LNCaP clone FGC (cell line): ENCODE measurements around the gene RNF214.

Experiments used
- DNase-seq: peaks from one replicate; pipeline ENCODE4 v3.0.0-alpha.2; 2011; ENCODE audit warnings: low read depth
- H3K4me3 ChIP-seq: 2 replicates; pipeline ENCODE4 v1.5.1; 2011; ENCODE audit warnings: mild to moderate bottlenecking, low read depth, low read length, control low read depth
- TF ChIP-seq, protein P1 (sequence below): IDR thresholded peaks from 2 replicates; pipeline ENCODE4 v1.5.1; 2012; ENCODE audit warnings: mild to moderate bottlenecking; ENCODE audit not compliant: control insufficient read depth, insufficient read depth; ENCODE audit errors: extremely low read depth

The RNF214 gene

DNA sequence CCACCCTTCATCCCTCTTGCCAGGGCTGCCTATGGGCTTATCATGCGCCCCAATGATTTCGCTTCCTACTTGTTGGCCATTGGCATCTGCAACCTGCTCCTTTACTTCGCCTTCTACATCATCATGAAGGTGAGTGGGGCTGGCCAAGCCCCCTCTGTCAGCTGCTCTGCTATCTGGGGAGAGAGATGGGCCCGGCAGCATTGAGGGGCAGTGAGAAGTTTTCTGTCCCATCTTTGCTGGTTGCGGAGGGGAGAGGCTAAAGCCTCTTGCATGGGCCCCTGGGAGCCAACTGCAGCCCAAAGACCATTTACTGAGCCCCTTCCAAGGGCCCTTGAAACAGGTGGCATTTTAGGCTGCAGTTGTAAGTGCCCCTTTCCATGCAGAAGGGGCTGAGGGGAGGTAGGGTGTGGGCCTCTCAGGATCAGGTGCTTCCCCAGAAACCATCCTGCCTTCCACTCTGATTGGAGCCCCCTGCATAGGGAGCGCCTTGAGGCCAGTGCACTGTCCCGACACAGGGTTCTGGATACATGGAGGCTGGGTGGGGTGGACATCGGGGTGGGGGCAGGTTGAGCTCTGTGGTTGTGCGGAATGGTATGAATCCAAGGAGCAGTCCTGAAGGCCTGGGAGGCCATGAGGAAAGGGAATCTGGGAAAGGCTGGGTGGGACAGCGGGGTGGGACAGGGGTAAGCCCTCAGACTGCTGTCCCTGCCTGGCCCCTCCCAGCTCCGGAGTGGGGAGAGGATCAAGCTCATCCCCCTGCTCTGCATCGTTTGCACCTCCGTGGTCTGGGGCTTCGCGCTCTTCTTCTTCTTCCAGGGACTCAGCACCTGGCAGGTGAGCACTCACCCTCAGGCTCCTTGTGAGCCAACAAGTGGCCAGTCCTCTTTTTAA lies 39.1 kb upstream of the RNF214 start:
- TF ChIP-seq, protein P1, sequence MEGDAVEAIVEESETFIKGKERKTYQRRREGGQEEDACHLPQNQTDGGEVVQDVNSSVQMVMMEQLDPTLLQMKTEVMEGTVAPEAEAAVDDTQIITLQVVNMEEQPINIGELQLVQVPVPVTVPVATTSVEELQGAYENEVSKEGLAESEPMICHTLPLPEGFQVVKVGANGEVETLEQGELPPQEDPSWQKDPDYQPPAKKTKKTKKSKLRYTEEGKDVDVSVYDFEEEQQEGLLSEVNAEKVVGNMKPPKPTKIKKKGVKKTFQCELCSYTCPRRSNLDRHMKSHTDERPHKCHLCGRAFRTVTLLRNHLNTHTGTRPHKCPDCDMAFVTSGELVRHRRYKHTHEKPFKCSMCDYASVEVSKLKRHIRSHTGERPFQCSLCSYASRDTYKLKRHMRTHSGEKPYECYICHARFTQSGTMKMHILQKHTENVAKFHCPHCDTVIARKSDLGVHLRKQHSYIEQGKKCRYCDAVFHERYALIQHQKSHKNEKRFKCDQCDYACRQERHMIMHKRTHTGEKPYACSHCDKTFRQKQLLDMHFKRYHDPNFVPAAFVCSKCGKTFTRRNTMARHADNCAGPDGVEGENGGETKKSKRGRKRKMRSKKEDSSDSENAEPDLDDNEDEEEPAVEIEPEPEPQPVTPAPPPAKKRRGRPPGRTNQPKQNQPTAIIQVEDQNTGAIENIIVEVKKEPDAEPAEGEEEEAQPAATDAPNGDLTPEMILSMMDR = no peak
- H3K4me3 ChIP-seq = no peak overlapping the region
- DNase-seq = no peak

DNA sequence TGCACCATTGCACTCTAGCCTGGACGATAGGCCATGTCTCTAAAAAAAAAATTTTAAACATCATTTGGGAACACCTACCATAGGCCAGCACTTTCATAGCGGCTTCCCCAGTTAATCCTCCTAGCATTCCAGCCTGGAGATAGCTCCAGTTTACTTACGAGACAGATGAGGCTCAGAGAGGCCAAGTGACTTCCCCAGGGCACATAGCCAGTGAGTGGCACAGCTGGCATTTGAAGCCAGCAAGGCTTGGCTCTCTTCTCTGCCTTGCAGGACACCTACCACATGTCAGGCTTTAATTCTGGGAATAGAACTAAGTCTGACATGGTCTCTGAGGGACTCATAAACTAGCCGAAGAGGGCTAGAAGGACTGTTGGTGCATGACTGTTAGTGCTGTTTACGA lies 38.2 kb upstream of the RNF214 start:
- H3K4me3 ChIP-seq = no peak overlapping the region
- DNase-seq = no peak
- TF ChIP-seq, protein P1 = no peak

DNA sequence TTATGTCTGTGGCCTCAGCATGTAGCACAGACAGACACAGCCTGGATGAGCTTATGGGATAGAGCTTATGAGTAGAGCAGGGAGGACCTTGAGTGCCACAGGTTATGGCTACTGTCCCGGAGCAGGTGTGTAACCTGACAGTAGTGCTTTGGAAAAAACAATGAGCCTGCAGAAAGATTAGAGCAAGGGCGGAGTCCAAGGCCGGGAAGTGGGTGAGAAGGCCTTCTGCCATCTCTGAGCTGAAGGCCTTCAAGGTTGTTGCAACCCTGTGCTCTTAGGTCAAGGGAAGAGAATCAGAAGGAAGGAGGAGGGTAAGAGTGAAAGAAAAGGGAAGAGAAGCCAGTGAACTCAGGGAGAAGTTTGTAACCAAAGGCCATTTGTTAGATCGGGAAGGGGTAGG lies 37.2 kb upstream of the RNF214 start:
- no peak for DNase-seq
- TF ChIP-seq, protein P1 = no peak
- H3K4me3 ChIP-seq = no peak overlapping the region

DNA sequence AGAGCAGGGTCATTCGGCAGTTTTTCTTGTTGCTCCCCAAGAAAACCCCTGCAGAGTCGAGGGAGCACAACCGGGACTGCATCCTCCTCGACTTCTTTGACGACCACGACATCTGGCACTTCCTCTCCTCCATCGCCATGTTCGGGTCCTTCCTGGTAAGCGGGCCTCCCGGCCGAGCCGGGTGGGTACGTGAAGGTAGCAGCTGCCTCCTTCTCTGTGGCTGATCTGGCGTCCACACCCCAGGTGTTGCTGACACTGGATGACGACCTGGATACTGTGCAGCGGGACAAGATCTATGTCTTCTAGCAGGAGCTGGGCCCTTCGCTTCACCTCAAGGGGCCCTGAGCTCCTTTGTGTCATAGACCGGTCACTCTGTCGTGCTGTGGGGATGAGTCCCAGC lies 36.7 kb upstream of the RNF214 start:
- TF ChIP-seq, protein P1 = no peak
- DNase-seq = no peak

DNA sequence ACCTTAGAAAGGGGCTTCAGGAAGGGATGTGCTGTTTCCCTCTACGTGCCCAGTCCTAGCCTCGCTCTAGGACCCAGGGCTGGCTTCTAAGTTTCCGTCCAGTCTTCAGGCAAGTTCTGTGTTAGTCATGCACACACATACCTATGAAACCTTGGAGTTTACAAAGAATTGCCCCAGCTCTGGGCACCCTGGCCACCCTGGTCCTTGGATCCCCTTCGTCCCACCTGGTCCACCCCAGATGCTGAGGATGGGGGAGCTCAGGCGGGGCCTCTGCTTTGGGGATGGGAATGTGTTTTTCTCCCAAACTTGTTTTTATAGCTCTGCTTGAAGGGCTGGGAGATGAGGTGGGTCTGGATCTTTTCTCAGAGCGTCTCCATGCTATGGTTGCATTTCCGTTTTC lies 35.5 kb upstream of the RNF214 start:
- DNase-seq = no peak
- TF ChIP-seq, protein P1 = no peak
- no peak overlapping the region for H3K4me3 ChIP-seq

More for the DNA sequence above, 36.7 kb upstream of the RNF214 start:
- H3K4me3 ChIP-seq = no peak overlapping the region

DNA sequence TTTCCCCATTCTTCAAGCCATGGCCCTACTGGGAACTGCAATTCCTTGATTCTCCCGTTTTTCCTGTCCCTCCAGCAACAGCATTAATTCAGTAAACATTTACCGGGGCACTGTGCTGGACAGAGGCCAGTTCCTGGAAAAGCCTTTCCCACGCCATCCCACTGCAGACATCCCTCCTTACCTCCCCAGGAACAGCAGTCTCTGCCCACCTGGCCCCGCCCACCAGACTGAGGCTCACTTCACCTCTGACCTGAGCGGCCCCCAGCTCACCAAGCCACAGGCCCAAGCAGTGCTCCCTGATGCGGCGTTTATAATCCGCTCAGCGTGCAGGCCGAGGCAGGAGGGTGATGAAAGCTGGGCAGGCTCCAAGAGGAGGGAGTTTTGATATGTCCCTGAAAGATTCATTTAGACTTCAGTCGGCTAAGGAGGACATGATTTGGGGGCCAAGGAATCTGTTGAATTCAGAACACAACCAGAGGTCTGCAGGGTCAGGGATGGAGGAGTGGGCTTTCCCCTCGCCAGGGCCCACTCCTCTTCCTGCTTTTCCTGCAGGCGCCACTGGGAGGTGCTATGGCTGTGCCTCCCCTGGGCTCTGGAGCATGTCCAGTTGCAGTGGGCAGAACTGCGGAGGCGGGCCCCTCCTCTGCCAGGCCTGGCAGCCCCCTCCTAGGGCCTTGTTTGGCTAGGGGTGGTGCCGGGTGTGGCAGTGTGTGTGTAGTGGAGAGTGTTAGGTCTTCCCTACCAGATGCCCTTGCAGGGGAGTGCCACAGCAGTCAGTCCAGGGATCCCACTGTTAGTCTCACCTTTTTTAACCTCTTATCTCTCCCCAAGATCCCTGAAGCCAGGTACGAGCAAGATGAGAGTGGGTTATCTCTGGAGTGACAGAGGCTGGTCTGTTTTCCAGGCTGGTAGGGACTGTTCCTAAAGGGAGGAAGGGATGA lies 34.7 kb upstream of the RNF214 start:
- no peak overlapping the region for H3K4me3 ChIP-seq
- TF ChIP-seq, protein P1 = peak; percentile 26; the same call in 1 of the 2 replicates
- DNase-seq = no peak
